Thyroid gland (tissue), 4 donors: ENCODE results near the gene TFF2. TPM values are rescaled to one million over a fixed set of nuclear protein-coding genes. Genes with fewer than 3 reads are reported as not detected.

Experiments
- DNase-seq, 2 donors: peaks; one replicate each; pipeline ENCODE4 v3.0.0-alpha.2; 2019
- H3K27ac ChIP-seq, 3 donors: fragments of 200-600 bp; sonication (generic); 1 replicate in 2 of 3; 2 replicates in 1 of 3; pipeline ENCODE4 v1.5.1; 2016 to 2019; ENCODE audit warnings: mild to moderate bottlenecking in 1 of 3, moderate library complexity in 1 of 3
- H3K27me3 ChIP-seq: fragments of 200-600 bp; sonication (generic); one replicate; pipeline ENCODE4 v1.5.1; 2019
- H3K36me3 ChIP-seq, 2 donors: fragments of 200-600 bp; sonication (generic); one replicate each; pipeline ENCODE4 v1.5.1; 2016 to 2019
- H3K4me1 ChIP-seq, 2 donors: fragments of 200-600 bp; sonication (generic); one replicate each; pipeline ENCODE4 v1.5.1; 2017 to 2019
- H3K4me3 ChIP-seq, 3 donors: fragments of 200-600 bp; sonication (generic); replicated peaks in 1 of 3; 1 replicate in 2 of 3; 2 replicates in 1 of 3; pipeline ENCODE4 v1.5.1; 2016; ENCODE audit warnings: mild to moderate bottlenecking in 1 of 3
- H3K9me3 ChIP-seq: fragments of 200-600 bp; sonication (generic); one replicate; pipeline ENCODE4 v1.5.1; 2017
- CTCF ChIP-seq, 6 experiments: fragments of 200-600 bp in 3 of 6; fragments of 450-650 bp in 3 of 6; sonication (generic) in 3 of 6; IDR thresholded peaks; one replicate each; pipeline ENCODE4 v1.5.1; 2016 to 2019; ENCODE audit warnings: antibody characterized with exemption in 6 of 6, mild to moderate bottlenecking in 2 of 6, inconsistent platforms in 1 of 6, moderate library complexity in 1 of 6
- POLR2A ChIP-seq, 2 donors: fragments of 450-650 bp; IDR thresholded peaks; one replicate each; pipeline ENCODE4 v1.6.1; 2017; ENCODE audit warnings: antibody characterized with exemption in 2 of 2, mild to moderate bottlenecking in 2 of 2, moderate library complexity in 1 of 2
- WGBS, 2 donors: methylation state at CpG; one replicate each; pipeline ENCODE4 v1.1.5; 2017; 5-methylcytosine and 5-hydroxymethylcytosine counted together
- intact Hi-C: fragments of 100-400 bp; cut with DNase I; formaldehyde crosslinking; loops from one replicate; pipeline ENCODE4 v1.15.1; 2023
- total RNA-seq, 4 donors: library from RNA; depleted of rRNA; stranded (reverse); fragments of >200 nt; gene quantifications; one replicate each; pipeline ENCODE4 v1.2.3, GENCODE V29; 2016

The TFF2 gene
- total RNA-seq, 4 donors from 2014 or later, result 2.5 to 14.3 TPM; not detected in 2

- Histone ChIP-seq H3K27ac (peak overlapping the region; percentile 14 to 77 (median 68)), H3K4me3 (no peak overlapping the region), H3K4me1 (peaks cover 41 to 46% of the 10 kb centered on the region in 2 donors), H3K27me3 (no peaks in the 10 kb centered on the region), H3K9me3 (no peaks in the 10 kb centered on the region), H3K36me3 (no peaks in the 10 kb centered on the region)
- TF ChIP-seq CTCF (IDR thresholded peaks at IDR 0.05) (peak in 1 of 6 experiments; percentile 3), POLR2A (IDR thresholded peaks at IDR 0.05) (peak in 1 of 2 donors; percentile 64)
- intact Hi-C loops, result no loop called here
- 43 to 55% methylated on average over 11 of the region's 11 CpGs for WGBS, 2 donors
- peak; percentile 63 to 66 for DNase-seq
Observed at GRCh38 chr21:42350318-42350910, 380 bp downstream of the TFF2 start.

- intact Hi-C loops, result no loop called here
- peaks cover 38 to 43% of the 10 kb centered on the region in 2 donors for H3K4me1 ChIP-seq
- WGBS, 2 donors, result 66 to 74% methylated on average over 10 to 12 of the region's 14 CpGs
- no peaks in the 10 kb centered on the region for H3K36me3 ChIP-seq
- H3K4me3 ChIP-seq, result no peak overlapping the region
- H3K9me3 ChIP-seq, result no peaks in the 10 kb centered on the region
- DNase-seq, result no peak
- H3K27me3 ChIP-seq, result no peaks in the 10 kb centered on the region
- no peak for TF ChIP-seq POLR2A (IDR thresholded peaks at IDR 0.05)
- TF ChIP-seq CTCF (IDR thresholded peaks at IDR 0.05), result no peak
- peak overlapping the region; percentile 14 to 77 (median 68) for H3K27ac ChIP-seq
Observed at GRCh38 chr21:42349420-42350317, 1.1 kb downstream of the TFF2 start.

- Histone ChIP-seq H3K36me3 (no peaks in the 10 kb centered on the region), H3K4me1 (peaks cover 32 to 34% of the 10 kb centered on the region in 2 donors), H3K4me3 (no peak overlapping the region), H3K27me3 (no peaks in the 10 kb centered on the region), H3K9me3 (no peaks in the 10 kb centered on the region), H3K27ac (no peak overlapping the region)
- intact Hi-C loops, result no loop called here
- WGBS, 2 donors, result 90 to 100% methylated on average over 2 of the region's 2 CpGs
- DNase-seq, result no peak
- TF ChIP-seq CTCF (IDR thresholded peaks at IDR 0.05), result no peak
- no peak for TF ChIP-seq POLR2A (IDR thresholded peaks at IDR 0.05)
Observed at GRCh38 chr21:42348762-42349161, 2.0 kb downstream of the TFF2 start.

- intact Hi-C loops, result no loop called here
- DNase-seq, result no peak
- no peak for TF ChIP-seq CTCF (IDR thresholded peaks at IDR 0.05)
- TF ChIP-seq POLR2A (IDR thresholded peaks at IDR 0.05), result no peak
- no peak overlapping the region for H3K4me3 ChIP-seq
- peaks cover 25 to 31% of the 10 kb centered on the region in 2 donors for H3K4me1 ChIP-seq
- 91 to 95% methylated on average over 24 to 30 of the region's 30 CpGs for WGBS, 2 donors
- no peaks in the 10 kb centered on the region for H3K36me3 ChIP-seq
- H3K9me3 ChIP-seq, result no peaks in the 10 kb centered on the region
- H3K27me3 ChIP-seq, result no peaks in the 10 kb centered on the region
- no peak overlapping the region for H3K27ac ChIP-seq
Observed at GRCh38 chr21:42347601-42348327, 3.0 kb downstream of the TFF2 start.
